GM19468 (cell line): Measurements from ENCODE around the gene RBM28.

Experiments used
- ATAC-seq: cut with Tn5 transposase; IDR thresholded peaks from one replicate; pipeline ENCODE4 v1.9.1; 2021; ENCODE audit warnings: mild to moderate bottlenecking, moderate library complexity, moderate number of reproducible peaks; ENCODE audit not compliant: unreplicated experiment; ENCODE audit errors: extremely low read depth

The RBM28 gene

GRCh38 chr7:128374041-128374440, 30.3 kb upstream of the RBM28 start:
- ATAC-seq: no peak

DNA sequence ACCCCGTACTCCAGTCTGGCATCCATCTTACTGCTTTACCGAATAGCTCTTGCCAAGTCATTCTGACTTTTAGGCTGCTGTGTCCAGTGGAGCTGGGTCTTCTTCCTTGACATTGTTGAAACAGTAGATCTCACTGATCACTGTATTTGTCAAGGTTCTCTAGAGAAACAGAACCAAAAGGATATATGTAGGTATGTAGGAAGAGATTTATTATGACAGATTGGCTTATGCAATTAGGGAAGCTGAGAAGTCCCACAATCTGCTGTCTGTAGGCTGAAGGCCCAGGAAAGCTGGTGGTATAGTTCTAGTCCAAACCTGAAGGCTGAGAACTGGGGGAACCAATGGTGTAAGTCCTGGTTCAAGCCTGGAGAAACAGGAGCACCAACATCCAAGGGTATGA, 29.9 kb upstream of the RBM28 start:
- ATAC-seq: no peak

GRCh38 chr7:128370491-128370890, 26.8 kb upstream of the RBM28 start:
- ATAC-seq: no peak

GRCh38 chr7:128366986-128367385, 23.3 kb upstream of the RBM28 start:
- no peak for ATAC-seq

DNA sequence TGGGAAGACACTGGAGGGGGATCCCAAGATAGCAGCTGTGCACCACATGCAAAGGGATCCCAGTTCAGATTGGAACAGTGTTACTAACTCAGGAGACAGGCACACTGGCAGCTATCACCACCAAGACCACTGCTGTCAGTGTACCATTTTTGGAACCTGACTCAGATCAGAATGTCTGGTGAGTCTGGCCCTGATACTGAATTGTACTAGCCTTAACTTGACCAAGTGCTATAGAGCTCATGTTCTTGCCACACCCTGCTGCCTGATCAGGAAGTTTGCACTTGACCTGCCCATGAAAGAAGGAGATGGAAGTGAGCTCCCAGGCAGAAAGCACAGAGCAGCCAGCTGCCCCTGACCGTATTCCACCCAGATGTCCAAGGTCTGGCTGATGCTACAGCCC, 22.6 kb upstream of the RBM28 start:
- ATAC-seq: no peak

DNA sequence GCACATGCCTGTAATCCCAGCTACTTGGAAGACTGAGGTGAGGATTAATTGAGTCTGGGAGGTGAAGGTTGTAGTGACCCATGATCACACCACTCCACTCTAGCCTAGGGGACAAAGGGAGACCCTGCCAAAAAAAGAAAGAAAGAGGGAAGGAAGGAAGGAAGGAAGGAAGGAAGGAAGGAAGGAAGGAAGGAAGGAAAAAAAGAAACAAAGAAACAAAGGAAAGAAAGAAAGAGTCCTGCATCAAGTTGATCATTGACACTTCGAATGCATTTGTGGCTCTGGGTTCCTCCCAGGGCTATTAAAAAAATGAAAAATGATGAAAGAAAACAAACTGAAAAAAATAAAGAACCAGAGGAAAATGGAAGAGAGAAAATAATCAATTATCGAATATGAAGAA, 21.7 kb upstream of the RBM28 start:
- no peak for ATAC-seq

DNA sequence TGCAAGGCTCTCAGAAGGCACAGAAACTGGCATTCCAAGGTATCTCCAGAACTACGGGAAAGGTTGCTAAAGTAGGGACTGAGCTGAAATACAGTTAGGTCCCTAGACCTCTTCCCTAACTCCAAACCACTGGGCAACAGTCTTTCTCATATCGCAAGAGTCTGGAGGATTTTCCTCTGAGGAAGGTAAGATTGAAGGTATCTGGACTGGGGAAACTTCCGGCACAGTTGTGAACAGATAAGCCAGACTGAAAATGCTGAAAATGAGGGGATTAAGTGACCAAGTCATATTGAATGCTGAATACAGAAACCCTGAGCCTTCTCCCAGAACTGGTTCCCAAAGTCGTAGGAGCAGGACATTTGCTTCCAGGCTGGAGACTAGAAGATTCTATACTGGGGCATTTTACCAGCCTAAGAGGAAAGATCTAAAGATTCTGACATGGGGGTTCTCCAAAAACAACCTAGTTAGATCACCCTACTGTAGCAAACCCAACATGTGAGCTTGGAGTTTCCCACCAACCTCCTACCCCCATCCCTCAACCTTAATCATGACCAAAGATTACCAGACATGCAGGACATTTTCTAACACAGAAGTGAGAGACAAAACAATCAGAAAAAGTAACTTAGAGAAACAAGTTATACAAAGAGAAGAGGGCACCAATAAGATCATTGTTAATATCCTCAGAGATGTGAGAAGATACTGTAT, 20.6 kb upstream of the RBM28 start:
- no peak for ATAC-seq

GRCh38 chr7:128363261-128363721, 19.6 kb upstream of the RBM28 start:
- ATAC-seq: no peak

DNA sequence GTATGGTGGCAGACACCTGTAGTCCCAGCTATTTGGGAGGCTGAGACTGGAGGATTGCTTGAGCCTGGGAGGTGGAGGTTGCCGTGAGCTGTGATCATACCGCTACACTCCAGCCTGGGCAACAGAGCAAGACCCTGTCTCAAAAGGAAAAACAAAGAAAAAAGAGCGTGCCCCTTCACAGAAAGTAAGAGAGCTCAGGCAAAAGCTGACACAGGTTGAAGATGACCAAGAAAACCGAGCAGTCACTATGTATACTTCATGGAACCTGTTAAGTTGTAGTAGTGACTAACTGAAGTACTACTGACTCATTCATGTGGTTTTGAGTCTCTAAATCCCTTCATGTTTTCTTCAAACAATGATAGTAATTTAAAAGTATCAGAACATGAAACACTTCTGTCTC, 19.0 kb upstream of the RBM28 start:
- ATAC-seq: no peak

DNA sequence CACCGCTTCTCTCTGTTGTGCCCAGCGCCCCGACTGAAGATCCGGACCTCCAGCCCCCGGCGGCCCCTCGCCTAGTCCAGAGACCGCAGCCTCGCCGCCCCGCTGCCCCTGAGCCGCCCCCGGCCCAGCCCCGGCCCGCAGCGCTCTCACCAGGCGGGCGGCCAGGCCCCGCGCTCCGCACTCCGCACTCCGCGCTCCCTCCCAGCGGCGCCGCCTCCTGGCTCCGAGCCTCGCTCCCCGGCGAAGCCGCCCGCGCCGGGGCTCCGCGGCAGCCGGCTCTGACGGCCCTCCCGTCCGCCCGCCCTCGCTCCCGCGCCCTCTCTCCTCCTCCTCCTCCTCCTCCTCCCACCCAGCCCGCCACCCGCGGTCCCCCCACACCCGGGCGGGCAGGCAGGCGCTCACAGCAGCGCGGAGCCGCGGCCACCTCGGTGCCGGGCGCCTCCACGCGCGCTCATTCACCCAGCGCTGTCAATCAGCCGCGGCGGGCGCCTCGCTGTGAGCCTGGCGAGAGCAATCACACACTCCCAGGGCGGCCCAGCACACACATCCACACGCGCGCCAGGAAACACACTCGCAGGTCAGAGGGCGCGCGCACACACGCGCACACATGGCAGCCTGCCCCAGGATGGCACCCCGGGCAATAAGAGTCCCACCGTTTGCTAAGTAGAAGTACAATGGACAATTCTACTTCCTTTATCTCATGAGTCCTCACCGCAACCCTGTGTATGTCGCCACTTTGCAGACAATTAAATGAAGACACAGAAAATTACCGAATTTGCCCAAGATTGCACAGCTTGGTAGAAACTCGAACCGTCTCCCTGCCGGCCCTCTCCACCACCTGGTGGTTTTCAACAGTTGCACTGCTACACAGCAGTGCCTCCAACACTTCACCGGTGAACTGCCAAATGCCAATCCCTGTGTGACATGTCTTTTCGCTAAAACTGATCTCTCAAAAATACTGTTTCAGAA, 18.0 kb upstream of the RBM28 start, which contains the start of gene PRRT4:
PRRT4 (minus strand) TSS at position 280 of the 969 bp plus-strand sequence.
- ATAC-seq: no peak

- ATAC-seq: no peak
These were observed 16.6 kb upstream of the RBM28 start for GRCh38 chr7:128360359-128360678.

- no peak for ATAC-seq
These were observed 16.2 kb upstream of the RBM28 start for GRCh38 chr7:128359939-128360338.

DNA sequence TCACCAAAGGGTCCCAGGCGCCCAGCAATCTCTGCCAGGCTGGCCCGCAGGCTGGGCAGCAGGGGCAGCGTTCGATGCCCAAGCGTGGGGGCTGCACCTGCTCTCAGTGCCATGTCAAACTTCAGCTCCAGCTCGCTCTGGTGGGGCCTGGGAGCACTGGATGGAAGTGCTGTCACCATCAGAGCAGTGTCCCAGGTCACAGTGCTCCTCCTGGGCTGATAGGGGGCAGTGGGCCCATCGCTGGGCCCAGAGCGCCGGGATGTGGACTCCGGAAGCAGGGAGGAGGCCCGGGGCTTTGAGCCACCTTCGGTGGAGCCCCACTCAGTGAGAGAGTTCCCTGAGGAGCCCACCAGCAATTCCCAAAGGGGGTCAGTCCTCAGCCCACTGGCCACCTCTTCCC, 15.6 kb upstream of the RBM28 start:
- ATAC-seq: no peak

DNA sequence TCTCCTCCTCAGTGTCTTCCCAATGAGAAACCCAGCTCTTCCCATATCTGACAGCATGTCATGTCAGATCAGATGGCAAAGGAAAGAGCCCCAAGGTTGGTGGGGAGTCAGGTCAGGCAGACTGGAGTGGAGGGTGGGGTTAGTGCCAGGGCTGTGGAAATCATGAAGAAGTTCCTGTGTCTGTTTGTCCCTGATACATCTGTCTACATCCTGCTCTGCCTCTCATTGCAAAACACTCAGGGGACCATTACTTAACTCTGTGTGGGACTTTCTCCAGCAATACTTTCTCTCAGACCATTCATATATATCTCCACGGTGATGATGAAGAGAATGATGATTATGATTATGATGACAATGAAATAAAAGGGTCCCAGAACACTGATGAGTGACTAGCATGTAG, 14.5 kb upstream of the RBM28 start:
- no peak for ATAC-seq

- no peak for ATAC-seq
These were observed 13.5 kb upstream of the RBM28 start for GRCh38 chr7:128357217-128357613.

DNA sequence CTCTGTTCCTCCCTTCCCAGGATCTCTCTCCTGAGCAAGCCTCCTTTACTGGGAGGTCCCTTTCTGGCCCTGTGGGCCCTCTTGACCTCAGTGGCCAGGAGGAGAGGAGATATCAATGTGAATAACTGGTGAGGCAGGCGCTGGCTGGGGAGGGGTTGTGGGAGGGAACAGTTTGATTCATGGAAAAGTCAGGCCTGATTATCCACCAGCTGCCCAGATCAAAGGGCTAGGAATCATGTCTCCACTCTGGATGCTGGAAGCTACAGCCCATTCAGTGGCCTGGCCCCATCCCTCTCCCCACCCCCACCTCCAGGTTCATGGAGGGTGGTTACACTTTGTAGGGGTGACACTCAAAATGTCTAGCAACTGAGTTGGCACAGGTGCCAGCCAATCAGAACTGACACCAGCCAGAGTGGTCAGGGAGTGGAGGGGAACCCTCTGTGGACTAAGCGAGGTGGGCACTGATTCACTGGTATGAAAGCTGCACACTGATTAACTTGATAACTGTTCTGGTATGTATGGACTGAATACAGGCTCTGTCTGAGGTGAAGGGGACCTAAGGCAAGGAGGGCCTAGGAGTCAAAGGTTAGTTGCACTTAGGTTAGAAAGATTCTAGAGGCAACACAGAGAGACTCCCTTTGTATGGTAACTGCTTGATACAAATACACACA, 13.0 kb upstream of the RBM28 start:
- no peak for ATAC-seq

GRCh38 chr7:128353610-128354009, 9.9 kb upstream of the RBM28 start:
- no peak for ATAC-seq

DNA sequence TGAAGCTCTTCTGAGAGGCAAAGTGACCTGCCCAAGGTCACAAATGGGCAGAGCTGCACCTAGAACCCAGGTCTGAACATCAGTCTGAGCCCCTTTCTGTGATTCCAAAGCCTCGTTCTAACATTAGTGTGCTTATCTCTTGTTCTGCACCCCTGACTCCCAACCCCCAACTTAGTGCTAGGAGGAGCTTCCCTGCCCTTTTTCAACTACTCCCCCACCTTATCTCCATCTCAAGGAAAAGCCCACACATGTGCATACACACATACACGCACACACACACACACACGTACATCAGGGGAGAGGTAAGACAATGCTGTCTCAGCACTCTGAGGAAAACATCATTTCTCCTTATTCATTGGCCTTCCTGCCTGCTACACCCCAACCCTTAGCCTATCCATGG, 9.5 kb upstream of the RBM28 start:
- no peak for ATAC-seq

- no peak for ATAC-seq
These were observed 8.9 kb upstream of the RBM28 start for GRCh38 chr7:128352636-128353035.

- no peak for ATAC-seq
These were observed 8.4 kb upstream of the RBM28 start for GRCh38 chr7:128352153-128352537.
